Activated effector memory CD4-positive, alpha-beta T cell treated with anti-CD3 and anti-CD28 coated beads, Interleukin-2, amount 50 U/mL, for 16 hours (primary cell): ENCODE measurements around the gene FOXRED1.

Source experiments
- DNase-seq: peaks from one replicate; pipeline ENCODE4 v3.0.0-alpha.2; 2020

FOXRED1 gene

DNA sequence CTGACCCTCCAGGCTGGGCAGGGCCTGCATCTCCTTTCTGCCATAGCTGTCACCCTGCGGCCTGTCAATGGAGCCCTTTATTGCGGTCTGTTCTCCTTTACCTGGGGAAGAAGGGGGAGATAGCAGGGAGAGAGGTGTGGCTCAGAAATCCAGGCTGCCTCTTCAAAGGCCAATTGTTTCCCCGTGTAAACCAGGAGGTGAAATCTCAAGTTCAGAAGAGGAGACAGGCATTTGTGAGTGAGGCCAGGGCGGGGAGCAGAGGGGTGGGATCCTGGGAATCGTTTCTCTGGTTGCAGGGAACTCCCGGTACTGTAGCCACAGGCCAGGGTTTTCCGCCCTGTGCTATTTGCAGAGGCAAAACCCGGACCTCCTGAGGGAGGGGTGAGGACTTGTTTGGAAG is 44.0 kb downstream of the FOXRED1 start:
- DNase-seq, result peak; percentile 41

DNA sequence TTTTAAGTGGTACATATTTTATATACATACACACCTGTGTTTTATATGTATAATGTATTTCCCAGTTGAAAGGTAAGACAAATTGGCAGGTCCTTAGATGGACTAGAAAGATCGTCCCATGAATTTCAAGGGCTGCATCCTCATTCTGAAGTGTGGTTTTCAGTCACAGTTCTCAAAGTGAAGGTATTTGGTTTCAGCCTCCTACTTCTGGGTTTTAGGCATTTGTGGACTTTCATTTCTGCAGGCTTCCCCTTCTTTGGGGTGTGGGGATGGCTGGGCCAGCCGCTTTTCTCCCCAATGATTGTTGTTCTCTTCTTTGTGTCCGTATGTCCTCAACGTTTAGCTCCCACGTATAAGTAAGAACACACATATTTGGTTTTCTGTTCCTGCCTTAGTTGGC is 44.9 kb downstream of the FOXRED1 start:
- no peak for DNase-seq

DNA sequence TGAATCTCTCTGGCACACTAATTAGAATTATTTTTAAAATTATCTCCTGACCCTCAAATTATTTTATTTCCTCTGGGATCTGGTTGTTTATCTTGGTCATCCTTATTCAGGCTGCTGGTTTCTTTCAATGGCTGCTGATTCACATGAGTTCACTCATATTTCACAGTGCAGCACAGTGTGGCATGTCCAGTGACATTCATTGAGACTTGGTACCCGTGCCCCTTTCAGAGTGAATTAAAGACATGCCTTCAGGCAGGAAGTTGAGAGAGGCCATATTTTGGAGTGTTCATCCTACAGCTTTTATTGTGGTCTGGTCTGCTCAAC is 48.4 kb downstream of the FOXRED1 start:
- DNase-seq, result peak; percentile 60

DNA sequence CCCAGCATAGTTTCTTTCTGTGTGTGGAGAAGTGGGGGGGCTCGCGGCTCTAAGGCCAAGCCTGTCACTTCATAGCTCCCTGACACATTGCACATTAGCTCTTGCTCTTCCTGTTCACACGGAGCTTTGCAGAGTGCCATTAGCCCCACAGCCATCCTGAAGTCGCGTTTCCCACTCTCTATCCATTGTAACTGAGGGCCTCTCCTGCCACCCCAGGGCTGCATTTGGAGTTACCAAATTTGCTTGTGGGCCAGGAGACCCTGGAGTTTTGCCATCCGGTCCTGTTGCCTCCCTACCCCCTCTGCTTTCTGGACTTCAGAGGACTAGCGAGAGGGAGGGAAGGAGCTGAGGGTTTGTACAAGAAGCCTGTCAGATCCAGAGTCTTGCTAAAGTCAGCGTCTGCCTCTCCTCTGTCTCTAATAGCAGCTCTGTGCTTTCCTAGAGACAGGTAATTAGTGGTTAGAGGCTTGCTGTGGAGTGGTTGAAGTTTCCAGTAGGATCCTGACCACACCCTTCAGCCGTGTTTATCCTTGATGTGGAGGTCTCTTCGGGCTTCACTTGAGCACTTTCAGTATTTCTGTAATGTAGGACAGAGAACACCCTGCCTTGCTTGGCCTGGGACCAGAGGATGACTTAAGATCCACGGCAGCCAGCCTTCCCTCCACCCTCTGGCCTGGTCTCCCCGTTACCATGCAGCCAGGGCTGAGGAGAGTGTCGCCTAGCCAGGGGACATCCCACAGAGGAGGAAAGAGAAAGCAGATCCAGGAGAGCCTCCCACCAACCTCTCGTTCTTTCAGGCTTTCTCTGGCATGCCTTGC is 49.0 kb downstream of the FOXRED1 start:
- DNase-seq, result peak; percentile 60

DNA sequence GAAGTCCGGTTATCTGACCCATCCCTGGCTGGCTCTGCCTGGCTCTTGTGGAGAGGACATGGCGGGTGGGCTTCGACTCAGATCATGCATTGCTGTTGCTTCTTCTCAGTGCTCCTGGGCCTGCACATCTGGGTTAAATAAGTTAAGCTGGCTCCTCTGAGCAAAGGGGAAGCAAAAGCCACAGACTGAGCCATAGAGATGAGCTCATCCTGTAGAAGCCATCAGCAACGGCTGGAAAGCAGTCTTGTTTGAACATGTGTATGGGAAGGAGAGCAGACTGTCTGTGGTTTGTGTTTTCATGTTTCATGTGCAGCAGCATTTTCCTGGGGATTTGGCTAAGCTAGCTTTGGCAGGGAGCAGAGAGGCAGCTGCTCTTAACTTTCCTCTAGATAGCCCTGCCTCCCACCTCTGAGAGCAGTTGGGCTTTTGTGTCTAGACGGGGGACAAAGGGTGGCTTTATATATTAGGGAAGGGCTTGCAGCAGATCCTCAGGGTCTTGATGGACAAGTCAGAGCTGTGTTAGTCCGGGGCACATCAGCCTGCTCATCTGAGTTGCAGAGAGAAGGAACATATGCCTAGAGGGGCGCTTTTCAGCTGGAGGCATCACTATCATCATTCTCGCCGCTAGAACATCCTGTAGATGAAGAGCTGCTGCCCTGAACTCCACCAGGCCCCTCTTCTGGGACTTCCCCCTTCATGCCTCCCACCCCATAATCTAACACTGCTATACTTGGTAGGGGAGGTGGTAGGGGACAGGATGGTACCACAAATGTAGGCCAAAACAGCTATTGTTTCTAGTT is 49.8 kb downstream of the FOXRED1 start:
- DNase-seq, result peak; percentile 44

DNA sequence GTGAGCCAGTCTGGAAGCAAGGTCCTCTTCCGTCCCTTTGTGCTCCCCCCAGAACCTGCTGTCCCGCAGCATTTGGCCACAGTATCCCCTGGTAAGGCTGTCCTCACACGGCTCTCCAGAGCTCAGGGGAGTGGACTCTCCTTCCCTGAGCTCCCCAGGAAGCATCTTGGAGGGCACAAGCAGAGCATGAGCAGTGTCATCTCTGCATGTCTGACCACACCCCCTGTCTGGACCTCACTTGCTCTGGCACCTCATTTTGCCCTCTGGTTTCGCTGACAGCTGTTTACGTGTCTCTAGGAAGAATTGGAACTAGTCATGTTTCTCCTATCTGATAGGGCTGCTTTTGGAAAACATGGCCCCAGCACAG is 50.4 kb downstream of the FOXRED1 start:
- DNase-seq, result peak; percentile 53

DNA sequence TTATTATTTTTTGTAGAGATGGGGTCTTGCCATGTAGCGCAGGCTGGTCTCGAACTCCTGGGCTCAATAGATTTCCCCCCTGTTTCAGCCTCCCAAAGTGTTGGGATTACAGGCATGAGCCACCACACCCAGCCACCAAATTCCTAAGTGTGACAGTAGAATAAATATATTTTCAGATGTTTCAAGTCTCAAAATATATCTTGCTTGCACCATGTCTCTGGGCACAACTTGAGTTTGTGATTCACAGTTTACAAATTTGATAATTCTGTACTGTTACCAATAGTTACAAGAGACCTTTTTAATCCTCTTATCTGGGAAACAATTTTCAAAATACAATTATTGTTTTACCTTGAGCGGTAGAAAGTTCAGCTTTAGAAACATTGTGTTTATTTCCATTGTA is 54.0 kb downstream of the FOXRED1 start:
- DNase-seq, result no peak

DNA sequence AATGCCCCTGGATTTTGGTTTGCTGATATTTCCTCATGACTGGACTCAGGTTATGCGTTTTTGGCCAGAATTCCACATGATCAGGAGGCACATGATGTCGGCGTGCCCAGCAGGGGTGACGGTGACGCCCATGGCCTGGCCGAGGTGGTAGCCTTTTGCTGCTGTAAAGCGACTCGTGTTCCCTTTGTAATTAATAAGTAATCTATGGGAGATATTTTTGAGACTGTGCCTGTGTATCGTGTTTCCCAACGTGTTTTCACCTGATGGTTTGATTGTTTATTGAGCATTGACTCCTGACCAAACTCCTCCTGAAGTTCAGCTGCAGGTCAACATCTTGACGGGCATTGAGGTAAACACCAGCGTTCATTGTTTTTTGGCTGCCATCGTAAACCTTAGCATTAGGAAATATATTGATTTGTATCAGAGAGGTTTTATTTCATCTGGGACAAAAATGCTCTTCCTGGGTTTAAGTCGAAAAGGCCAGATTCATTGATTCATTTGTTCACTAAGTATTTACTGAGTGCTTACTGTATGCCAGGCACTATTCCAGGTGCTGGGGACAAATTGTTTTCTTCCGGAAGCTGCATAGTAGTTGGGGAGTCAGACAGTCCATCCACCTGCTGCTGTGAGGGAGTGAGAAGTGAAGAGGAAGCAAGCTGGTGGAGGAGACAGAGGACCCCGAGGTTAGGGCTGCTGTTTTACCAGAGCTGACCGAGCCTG is 58.5 kb downstream of the FOXRED1 start:
- no peak for DNase-seq
